Neutrophil (primary cell): ENCODE data around the gene MAPRE3.

Experiments used
- H3K27ac ChIP-seq: fragments of 200-600 bp; sonication (generic); 2 replicates; pipeline ENCODE4 v1.5.1; 2016; ENCODE audit warnings: mild to moderate bottlenecking, moderate library complexity
- H3K27me3 ChIP-seq: fragments of 200-600 bp; sonication (generic); 2 replicates; pipeline ENCODE4 v1.6.0; 2016; ENCODE audit warnings: mild to moderate bottlenecking
- H3K36me3 ChIP-seq: fragments of 200-600 bp; sonication (generic); 2 replicates; pipeline ENCODE4 v1.5.1; 2017
- H3K4me1 ChIP-seq, 2 experiments: fragments of 200-600 bp in 1 of 2; sonication (generic) in 1 of 2; 1 replicate in 1 of 2; 2 replicates in 1 of 2; pipeline versions ENCODE4 v1.5.1 to v1.6.1; 2013 to 2016; ENCODE audit warnings: low read depth in 1 of 2, low read length in 1 of 2, mild to moderate bottlenecking in 1 of 2, moderate library complexity in 1 of 2; ENCODE audit not compliant: control insufficient read depth in 1 of 2, insufficient read depth in 1 of 2
- H3K4me3 ChIP-seq, 2 experiments: fragments of 200-600 bp in 1 of 2; sonication (generic) in 1 of 2; 1 replicate in 1 of 2; 2 replicates in 1 of 2; pipeline ENCODE4 v1.5.1; 2013 to 2016; ENCODE audit warnings: low read depth in 1 of 2, low read length in 1 of 2, mild to moderate bottlenecking in 1 of 2, moderate library complexity in 1 of 2
- H3K9me3 ChIP-seq: fragments of 200-600 bp; sonication (generic); 2 replicates; pipeline ENCODE4 v1.5.1; 2016
- CTCF ChIP-seq: fragments of 200-600 bp; sonication (generic); IDR thresholded peaks from 2 replicates; pipeline ENCODE4 v1.5.1; 2016; ENCODE audit warnings: antibody characterized with exemption

Gene MAPRE3

GRCh38 chr2:26936855-26937254, 33.6 kb upstream of the MAPRE3 start:
- H3K27me3 ChIP-seq = peaks cover 52% of the 10 kb centered on the region
- H3K4me3 ChIP-seq = no peak overlapping the region
- H3K4me1 ChIP-seq = no peaks in the 10 kb centered on the region
- H3K27ac ChIP-seq = no peak overlapping the region
- H3K9me3 ChIP-seq = no peaks in the 10 kb centered on the region
- no peaks in the 10 kb centered on the region for H3K36me3 ChIP-seq
- TF ChIP-seq CTCF = no peak

GRCh38 chr2:26938399-26939118, 31.9 kb upstream of the MAPRE3 start:
- no peak overlapping the region for H3K27ac ChIP-seq
- no peaks in the 10 kb centered on the region for H3K4me1 ChIP-seq
- peaks cover 55% of the 10 kb centered on the region for H3K27me3 ChIP-seq
- no peaks in the 10 kb centered on the region for H3K9me3 ChIP-seq
- no peaks in the 10 kb centered on the region for H3K36me3 ChIP-seq
- no peak for TF ChIP-seq CTCF
- no peak overlapping the region for H3K4me3 ChIP-seq

GRCh38 chr2:26940001-26940400, 30.4 kb upstream of the MAPRE3 start:
- no peak for TF ChIP-seq CTCF
- H3K27me3 ChIP-seq = peaks cover 63% of the 10 kb centered on the region
- H3K36me3 ChIP-seq = no peaks in the 10 kb centered on the region
- no peaks in the 10 kb centered on the region for H3K4me1 ChIP-seq
- H3K27ac ChIP-seq = no peak overlapping the region
- H3K9me3 ChIP-seq = no peaks in the 10 kb centered on the region
- H3K4me3 ChIP-seq = no peak overlapping the region

- Histone ChIP-seq H3K27me3 (peaks cover 64% of the 10 kb centered on the region), H3K36me3 (no peaks in the 10 kb centered on the region), H3K9me3 (no peaks in the 10 kb centered on the region), H3K27ac (no peak overlapping the region), H3K4me3 (no peak overlapping the region), H3K4me1 (no peaks in the 10 kb centered on the region)
- TF ChIP-seq CTCF = no peak
Measured at GRCh38 chr2:26941486-26941885, 29.0 kb upstream of the MAPRE3 start.

- Histone ChIP-seq H3K9me3 (no peaks in the 10 kb centered on the region), H3K4me3 (no peak overlapping the region), H3K36me3 (no peaks in the 10 kb centered on the region), H3K27me3 (peaks cover 62% of the 10 kb centered on the region), H3K27ac (no peak overlapping the region), H3K4me1 (no peaks in the 10 kb centered on the region)
- peak; percentile 72 for TF ChIP-seq CTCF
Measured at GRCh38 chr2:26942543-26943295, 27.7 kb upstream of the MAPRE3 start.
